ENCODE measurements around the gene PPP1R12B. TPM values are rescaled to one million over a fixed set of nuclear protein-coding genes. Genes with fewer than 3 reads are reported as not detected.
"Not testable (repeated sequence)": the region's sequence is repeated elsewhere in the genome, so short reads cannot be mapped to it uniquely, and the experiment has no call there.

Gene PPP1R12B
- total and polyA plus RNA-seq, 2 experiments from 2014 or later: 13.2 to 13.8 TPM

- not testable (repeated sequence) for DNase-seq (ENCODE audit: low spot score); H3F3A ChIP-seq (replicated peaks; ENCODE audit: low read depth); H3K9me2 ChIP-seq (ENCODE audit: insufficient read depth); H3K27ac Mint-ChIP-seq; H3K79me2 ChIP-seq (replicated peaks; ENCODE audit: insufficient read depth); H3K36me3 Mint-ChIP-seq (ENCODE audit: low read depth); H3K9me3 Mint-ChIP-seq; H3K4me1 Mint-ChIP-seq; H3K27ac ChIP-seq (ENCODE audit: low read depth); H3K27me3 ChIP-seq (ENCODE audit: insufficient read depth); ATAC-seq; H3K4me1 ChIP-seq (ENCODE audit: insufficient read depth); H3K27me3 Mint-ChIP-seq (ENCODE audit: insufficient read depth, low read depth, poor library complexity); H3K4me3 Mint-ChIP-seq; H3K36me3 ChIP-seq (ENCODE audit: insufficient read depth); H3K4me3 ChIP-seq; H4K20me1 ChIP-seq (replicated peaks; ENCODE audit: insufficient read depth); H2AFZ ChIP-seq; H3K4me2 ChIP-seq
These were observed 160.4 kb downstream of the PPP1R12B start for GRCh38 chr1:202508863-202509262.

GRCh38 chr1:202513875-202514274 lies 165.4 kb downstream of the PPP1R12B start:
- H3K9me2 ChIP-seq (ENCODE audit: insufficient read depth); H3K4me1 Mint-ChIP-seq; H3F3A ChIP-seq (replicated peaks; ENCODE audit: low read depth); H3K27me3 Mint-ChIP-seq (ENCODE audit: insufficient read depth, low read depth, poor library complexity); DNase-seq (ENCODE audit: low spot score); H3K9me3 Mint-ChIP-seq; H3K36me3 Mint-ChIP-seq (ENCODE audit: low read depth); H3K36me3 ChIP-seq (ENCODE audit: insufficient read depth); H3K79me2 ChIP-seq (replicated peaks; ENCODE audit: insufficient read depth); H4K20me1 ChIP-seq (replicated peaks; ENCODE audit: insufficient read depth); H3K4me1 ChIP-seq (ENCODE audit: insufficient read depth); H2AFZ ChIP-seq; H3K4me3 Mint-ChIP-seq; H3K4me3 ChIP-seq; ATAC-seq; H3K27ac Mint-ChIP-seq; H3K4me2 ChIP-seq; H3K27ac ChIP-seq (ENCODE audit: low read depth); H3K27me3 ChIP-seq (ENCODE audit: insufficient read depth): not testable (repeated sequence)

GRCh38 chr1:202516434-202516877 lies 168.0 kb downstream of the PPP1R12B start:
- no peak for DNase-seq (ENCODE audit: low spot score)
- Histone ChIP-seq H3K36me3 (ENCODE audit: insufficient read depth) (no peaks in the 10 kb centered on the region), H3K79me2 (replicated peaks; ENCODE audit: insufficient read depth) (no peaks in the 10 kb centered on the region), H3K9me2 (ENCODE audit: insufficient read depth) (no peaks in the 10 kb centered on the region), H3K27ac (ENCODE audit: low read depth) (no peak overlapping the region), H4K20me1 (replicated peaks; ENCODE audit: insufficient read depth) (no peaks in the 10 kb centered on the region), H3K4me3 (no peak overlapping the region), H3K4me1 (ENCODE audit: insufficient read depth) (no peaks in the 10 kb centered on the region), H3K4me2 (no peak overlapping the region), H3F3A (replicated peaks; ENCODE audit: low read depth) (no peaks in the 10 kb centered on the region), H2AFZ (no peak overlapping the region), H3K27me3 (ENCODE audit: insufficient read depth) (no peaks in the 10 kb centered on the region)
- Mint-ChIP-seq H3K4me3 (no peak overlapping the region), H3K27ac (no peak overlapping the region), H3K4me1 (no peaks in the 10 kb centered on the region), H3K9me3 (no peaks in the 10 kb centered on the region), H3K27me3 (ENCODE audit: insufficient read depth, low read depth, poor library complexity) (no peaks in the 10 kb centered on the region), H3K36me3 (ENCODE audit: low read depth) (no peaks in the 10 kb centered on the region)
- ATAC-seq: no peak
- TF ChIP-seq ETS1 (IDR thresholded peaks at IDR 0.05) (no peak), CREB1 (CRISPR knock-in tag; IDR thresholded peaks at IDR 0.05; ENCODE audit: low read depth) (no peak), NANOG (IDR thresholded peaks at IDR 0.05; ENCODE audit: borderline replicate concordance) (no peak), POLR2AphosphoS5 (IDR thresholded peaks at IDR 0.05; ENCODE audit: low read depth) (no peak), CTCF (conservative IDR thresholded peaks at IDR 0.05; ENCODE audit: low read depth in 2 of 2) (no peak), EZH2phosphoT487 (IDR thresholded peaks at IDR 0.05; ENCODE audit: unreplicated experiment) (no peak)

- H3K27ac ChIP-seq (ENCODE audit: low read depth); H3K36me3 Mint-ChIP-seq (ENCODE audit: low read depth); ATAC-seq; H3K36me3 ChIP-seq (ENCODE audit: insufficient read depth); H3K4me1 Mint-ChIP-seq; H3F3A ChIP-seq (replicated peaks; ENCODE audit: low read depth); H3K4me1 ChIP-seq (ENCODE audit: insufficient read depth); H3K27me3 ChIP-seq (ENCODE audit: insufficient read depth); H3K79me2 ChIP-seq (replicated peaks; ENCODE audit: insufficient read depth); DNase-seq (ENCODE audit: low spot score); H3K27me3 Mint-ChIP-seq (ENCODE audit: insufficient read depth, low read depth, poor library complexity); H3K4me3 ChIP-seq; H3K9me3 Mint-ChIP-seq; H3K4me3 Mint-ChIP-seq; H3K4me2 ChIP-seq; H4K20me1 ChIP-seq (replicated peaks; ENCODE audit: insufficient read depth); H2AFZ ChIP-seq; H3K9me2 ChIP-seq (ENCODE audit: insufficient read depth); H3K27ac Mint-ChIP-seq: not testable (repeated sequence)
These were observed 168.6 kb downstream of the PPP1R12B start for GRCh38 chr1:202517146-202517545.

GRCh38 chr1:202518180-202518579 lies 169.7 kb downstream of the PPP1R12B start:
- not testable (repeated sequence) for H3K79me2 ChIP-seq (replicated peaks; ENCODE audit: insufficient read depth); ATAC-seq; H3K27ac ChIP-seq (ENCODE audit: low read depth)

More at GRCh38 chr1:202518180-202518579, 169.7 kb downstream of the PPP1R12B start:
- not testable (repeated sequence) for H3K27me3 ChIP-seq (ENCODE audit: insufficient read depth); H3K4me3 Mint-ChIP-seq; H3K36me3 ChIP-seq (ENCODE audit: insufficient read depth); H4K20me1 ChIP-seq (replicated peaks; ENCODE audit: insufficient read depth); H2AFZ ChIP-seq; H3K27me3 Mint-ChIP-seq (ENCODE audit: insufficient read depth, low read depth, poor library complexity); H3F3A ChIP-seq (replicated peaks; ENCODE audit: low read depth); H3K4me3 ChIP-seq; H3K27ac Mint-ChIP-seq; H3K9me3 Mint-ChIP-seq; H3K36me3 Mint-ChIP-seq (ENCODE audit: low read depth); DNase-seq (ENCODE audit: low spot score); H3K4me1 Mint-ChIP-seq; H3K4me1 ChIP-seq (ENCODE audit: insufficient read depth); H3K4me2 ChIP-seq; H3K9me2 ChIP-seq (ENCODE audit: insufficient read depth)
